Measurements from ENCODE around the gene TCF19.

GRCh38 chr6:31116661-31117385, 41.6 kb upstream of the TCF19 start:
- no peak for TF ChIP-seq CTCF (IDR thresholded peaks at IDR 0.05)
- no peak for TF ChIP-seq POLR2A (IDR thresholded peaks at IDR 0.05)

Measured in right lobe of liver (tissue), 4 donors.